Measurements from ENCODE around the gene AURKAIP1.

DNA sequence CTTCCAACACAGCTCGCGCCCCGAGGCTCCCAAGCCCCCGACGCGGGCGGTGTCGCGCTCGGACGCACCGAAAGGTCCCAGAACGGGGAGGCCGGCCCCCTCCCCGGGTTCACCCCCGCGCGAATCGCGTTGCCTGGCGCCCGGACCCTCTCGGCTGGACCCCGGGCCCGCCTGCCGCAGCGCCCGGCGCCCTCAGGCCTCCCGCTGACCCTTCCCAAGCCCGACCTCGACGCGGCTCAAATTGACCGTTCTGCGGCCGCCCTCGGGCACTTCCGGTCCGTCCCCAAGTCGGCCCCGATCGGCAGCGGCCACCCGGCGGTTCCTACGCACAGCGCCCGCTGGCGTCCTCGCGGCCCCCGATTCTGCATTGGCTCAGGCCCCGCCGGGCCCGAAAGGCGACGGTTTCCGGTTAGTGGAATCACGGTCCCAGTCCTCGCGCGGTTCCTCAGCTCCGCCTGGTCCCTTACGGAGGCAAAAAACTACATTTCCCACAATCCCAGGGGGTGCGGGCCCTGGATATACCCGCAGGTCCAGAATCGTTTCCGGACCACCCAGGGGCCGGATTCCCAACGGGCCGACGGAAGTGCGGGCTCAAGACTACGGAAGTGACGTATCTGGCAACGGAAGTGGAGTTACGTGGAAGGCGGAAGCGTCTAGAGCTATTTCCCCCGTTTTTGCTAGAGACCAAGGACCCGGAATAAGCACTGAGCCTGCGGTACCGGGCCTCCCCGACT is at the start of gene AURKAIP1:
- TF ChIP-seq, protein P1, sequence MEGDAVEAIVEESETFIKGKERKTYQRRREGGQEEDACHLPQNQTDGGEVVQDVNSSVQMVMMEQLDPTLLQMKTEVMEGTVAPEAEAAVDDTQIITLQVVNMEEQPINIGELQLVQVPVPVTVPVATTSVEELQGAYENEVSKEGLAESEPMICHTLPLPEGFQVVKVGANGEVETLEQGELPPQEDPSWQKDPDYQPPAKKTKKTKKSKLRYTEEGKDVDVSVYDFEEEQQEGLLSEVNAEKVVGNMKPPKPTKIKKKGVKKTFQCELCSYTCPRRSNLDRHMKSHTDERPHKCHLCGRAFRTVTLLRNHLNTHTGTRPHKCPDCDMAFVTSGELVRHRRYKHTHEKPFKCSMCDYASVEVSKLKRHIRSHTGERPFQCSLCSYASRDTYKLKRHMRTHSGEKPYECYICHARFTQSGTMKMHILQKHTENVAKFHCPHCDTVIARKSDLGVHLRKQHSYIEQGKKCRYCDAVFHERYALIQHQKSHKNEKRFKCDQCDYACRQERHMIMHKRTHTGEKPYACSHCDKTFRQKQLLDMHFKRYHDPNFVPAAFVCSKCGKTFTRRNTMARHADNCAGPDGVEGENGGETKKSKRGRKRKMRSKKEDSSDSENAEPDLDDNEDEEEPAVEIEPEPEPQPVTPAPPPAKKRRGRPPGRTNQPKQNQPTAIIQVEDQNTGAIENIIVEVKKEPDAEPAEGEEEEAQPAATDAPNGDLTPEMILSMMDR (IDR thresholded peaks at IDR 0.05; ENCODE audit: low read depth, low read length, missing input control), result no peak
- TF ChIP-seq, protein P2, sequence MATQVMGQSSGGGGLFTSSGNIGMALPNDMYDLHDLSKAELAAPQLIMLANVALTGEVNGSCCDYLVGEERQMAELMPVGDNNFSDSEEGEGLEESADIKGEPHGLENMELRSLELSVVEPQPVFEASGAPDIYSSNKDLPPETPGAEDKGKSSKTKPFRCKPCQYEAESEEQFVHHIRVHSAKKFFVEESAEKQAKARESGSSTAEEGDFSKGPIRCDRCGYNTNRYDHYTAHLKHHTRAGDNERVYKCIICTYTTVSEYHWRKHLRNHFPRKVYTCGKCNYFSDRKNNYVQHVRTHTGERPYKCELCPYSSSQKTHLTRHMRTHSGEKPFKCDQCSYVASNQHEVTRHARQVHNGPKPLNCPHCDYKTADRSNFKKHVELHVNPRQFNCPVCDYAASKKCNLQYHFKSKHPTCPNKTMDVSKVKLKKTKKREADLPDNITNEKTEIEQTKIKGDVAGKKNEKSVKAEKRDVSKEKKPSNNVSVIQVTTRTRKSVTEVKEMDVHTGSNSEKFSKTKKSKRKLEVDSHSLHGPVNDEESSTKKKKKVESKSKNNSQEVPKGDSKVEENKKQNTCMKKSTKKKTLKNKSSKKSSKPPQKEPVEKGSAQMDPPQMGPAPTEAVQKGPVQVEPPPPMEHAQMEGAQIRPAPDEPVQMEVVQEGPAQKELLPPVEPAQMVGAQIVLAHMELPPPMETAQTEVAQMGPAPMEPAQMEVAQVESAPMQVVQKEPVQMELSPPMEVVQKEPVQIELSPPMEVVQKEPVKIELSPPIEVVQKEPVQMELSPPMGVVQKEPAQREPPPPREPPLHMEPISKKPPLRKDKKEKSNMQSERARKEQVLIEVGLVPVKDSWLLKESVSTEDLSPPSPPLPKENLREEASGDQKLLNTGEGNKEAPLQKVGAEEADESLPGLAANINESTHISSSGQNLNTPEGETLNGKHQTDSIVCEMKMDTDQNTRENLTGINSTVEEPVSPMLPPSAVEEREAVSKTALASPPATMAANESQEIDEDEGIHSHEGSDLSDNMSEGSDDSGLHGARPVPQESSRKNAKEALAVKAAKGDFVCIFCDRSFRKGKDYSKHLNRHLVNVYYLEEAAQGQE (IDR thresholded peaks at IDR 0.05), result no peak
- TF ChIP-seq, protein P3, sequence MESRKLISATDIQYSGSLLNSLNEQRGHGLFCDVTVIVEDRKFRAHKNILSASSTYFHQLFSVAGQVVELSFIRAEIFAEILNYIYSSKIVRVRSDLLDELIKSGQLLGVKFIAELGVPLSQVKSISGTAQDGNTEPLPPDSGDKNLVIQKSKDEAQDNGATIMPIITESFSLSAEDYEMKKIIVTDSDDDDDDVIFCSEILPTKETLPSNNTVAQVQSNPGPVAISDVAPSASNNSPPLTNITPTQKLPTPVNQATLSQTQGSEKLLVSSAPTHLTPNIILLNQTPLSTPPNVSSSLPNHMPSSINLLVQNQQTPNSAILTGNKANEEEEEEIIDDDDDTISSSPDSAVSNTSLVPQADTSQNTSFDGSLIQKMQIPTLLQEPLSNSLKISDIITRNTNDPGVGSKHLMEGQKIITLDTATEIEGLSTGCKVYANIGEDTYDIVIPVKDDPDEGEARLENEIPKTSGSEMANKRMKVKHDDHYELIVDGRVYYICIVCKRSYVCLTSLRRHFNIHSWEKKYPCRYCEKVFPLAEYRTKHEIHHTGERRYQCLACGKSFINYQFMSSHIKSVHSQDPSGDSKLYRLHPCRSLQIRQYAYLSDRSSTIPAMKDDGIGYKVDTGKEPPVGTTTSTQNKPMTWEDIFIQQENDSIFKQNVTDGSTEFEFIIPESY (IDR thresholded peaks at IDR 0.05), result peak; percentile 98
- TF ChIP-seq TAF1 (conservative IDR thresholded peaks at IDR 0.05), result no peak

All from liver (tissue), 3 donors.